Measurements from ENCODE around the gene CLASP2. TPM values are rescaled to one million over a fixed set of nuclear protein-coding genes. Genes with fewer than 3 reads are reported as not detected.
"Not testable (repeated sequence)": the region's sequence is repeated elsewhere in the genome, so short reads cannot be mapped to it uniquely, and the experiment has no call there.

Gene CLASP2
- total RNA-seq, result 75.8 TPM

DNA sequence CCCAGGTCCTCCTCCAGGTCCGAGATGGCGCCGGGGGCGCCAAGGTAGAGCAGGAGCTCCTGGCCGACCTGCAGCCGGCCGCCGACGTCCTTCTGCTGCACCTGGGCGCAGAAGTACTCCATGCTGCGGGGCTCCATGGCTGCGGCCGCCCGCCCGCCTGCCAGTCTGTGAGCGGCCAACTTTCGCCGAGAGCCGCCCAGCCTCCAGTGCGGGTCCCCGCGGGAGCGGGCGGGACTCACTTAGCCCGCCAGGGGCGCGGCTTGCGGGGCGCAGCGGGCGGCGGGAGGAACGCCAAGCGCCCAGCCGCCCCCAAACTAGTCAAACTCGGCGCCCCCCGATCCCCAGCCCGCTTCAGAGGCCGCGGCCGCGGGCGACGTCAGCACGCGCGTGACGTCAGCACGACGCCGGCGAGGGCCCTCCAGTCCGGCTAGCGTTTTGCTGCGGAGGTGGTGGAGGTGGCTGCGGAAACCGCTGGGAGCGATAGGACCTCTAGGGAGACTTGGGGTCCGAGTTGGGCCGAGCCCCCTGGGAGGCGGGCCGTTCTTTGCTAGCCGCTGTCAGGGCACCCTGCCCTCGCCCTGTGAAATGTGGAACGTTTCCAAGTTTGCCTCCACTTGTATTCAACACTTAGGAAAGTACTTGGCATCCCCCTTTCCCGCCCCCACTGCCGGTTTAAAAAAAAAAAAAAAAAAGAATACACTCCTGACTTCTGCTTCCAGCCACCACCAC lies at the start of gene CLASP2:
TSS of gene CLASP2 (minus strand) at position 389 of the 729 bp plus-strand sequence. CDS start at position 137, 252 bp downstream.
- Histone ChIP-seq H3K9me3 (no peaks in the 10 kb centered on the region), H3K27me3 (no peaks in the 10 kb centered on the region), H3K36me3 (no peaks in the 10 kb centered on the region), H3K4me3 (peak within 1 kb of the TSS; percentile 77 to 97), H3K4me1 (peaks cover 0 to 9% of the 10 kb centered on the region in 2 donors), H3K27ac (peak within 1 kb of the TSS; percentile 98 to 99)
- peak; percentile 69 to 95 for DNase-seq (ENCODE audit: low spot score in 2 of 2)
- TF ChIP-seq, protein P1, sequence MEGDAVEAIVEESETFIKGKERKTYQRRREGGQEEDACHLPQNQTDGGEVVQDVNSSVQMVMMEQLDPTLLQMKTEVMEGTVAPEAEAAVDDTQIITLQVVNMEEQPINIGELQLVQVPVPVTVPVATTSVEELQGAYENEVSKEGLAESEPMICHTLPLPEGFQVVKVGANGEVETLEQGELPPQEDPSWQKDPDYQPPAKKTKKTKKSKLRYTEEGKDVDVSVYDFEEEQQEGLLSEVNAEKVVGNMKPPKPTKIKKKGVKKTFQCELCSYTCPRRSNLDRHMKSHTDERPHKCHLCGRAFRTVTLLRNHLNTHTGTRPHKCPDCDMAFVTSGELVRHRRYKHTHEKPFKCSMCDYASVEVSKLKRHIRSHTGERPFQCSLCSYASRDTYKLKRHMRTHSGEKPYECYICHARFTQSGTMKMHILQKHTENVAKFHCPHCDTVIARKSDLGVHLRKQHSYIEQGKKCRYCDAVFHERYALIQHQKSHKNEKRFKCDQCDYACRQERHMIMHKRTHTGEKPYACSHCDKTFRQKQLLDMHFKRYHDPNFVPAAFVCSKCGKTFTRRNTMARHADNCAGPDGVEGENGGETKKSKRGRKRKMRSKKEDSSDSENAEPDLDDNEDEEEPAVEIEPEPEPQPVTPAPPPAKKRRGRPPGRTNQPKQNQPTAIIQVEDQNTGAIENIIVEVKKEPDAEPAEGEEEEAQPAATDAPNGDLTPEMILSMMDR (IDR thresholded peaks at IDR 0.05), result peak in 1 of 3 experiments; percentile 8
- intact Hi-C loops (cut with DNase I), result loop anchor here (2.0 to 10.0 kb wide), 4 partner anchors 69 to 606 kb away; partner anchors contain the start of genes CRTAP and UBP1

DNA sequence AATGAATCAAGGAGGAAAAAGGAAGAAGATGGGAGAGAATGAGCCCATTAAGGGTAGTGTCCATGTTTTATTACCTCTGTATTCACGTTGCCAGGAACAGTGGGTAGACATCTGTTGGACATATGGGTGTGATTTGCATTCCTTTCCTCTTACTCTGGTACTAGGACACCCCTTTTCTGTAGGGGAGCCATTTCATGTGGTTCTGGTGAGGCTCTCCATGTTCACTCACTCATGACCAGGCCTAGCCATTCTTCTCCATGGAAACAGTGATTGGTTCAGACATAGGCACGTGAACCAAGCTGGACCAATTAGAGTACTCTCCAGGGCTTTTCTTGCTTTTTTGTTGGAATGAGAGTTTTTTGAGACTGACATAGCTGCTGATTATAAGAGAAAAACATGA lies 40.8 kb upstream of the CLASP2 start:
- DNase-seq (ENCODE audit: low spot score in 2 of 2), result no peak
- no peaks in the 10 kb centered on the region for H3K9me3 ChIP-seq
- H3K27me3 ChIP-seq, result no peaks in the 10 kb centered on the region
- H3K4me1 ChIP-seq, result no peaks in the 10 kb centered on the region
- no peak overlapping the region for H3K4me3 ChIP-seq
- intact Hi-C loops (cut with DNase I), result no loop called here
- no peak overlapping the region for H3K27ac ChIP-seq
- TF ChIP-seq, protein P1 (IDR thresholded peaks at IDR 0.05), result no peak
- H3K36me3 ChIP-seq, result no peaks in the 10 kb centered on the region

DNA sequence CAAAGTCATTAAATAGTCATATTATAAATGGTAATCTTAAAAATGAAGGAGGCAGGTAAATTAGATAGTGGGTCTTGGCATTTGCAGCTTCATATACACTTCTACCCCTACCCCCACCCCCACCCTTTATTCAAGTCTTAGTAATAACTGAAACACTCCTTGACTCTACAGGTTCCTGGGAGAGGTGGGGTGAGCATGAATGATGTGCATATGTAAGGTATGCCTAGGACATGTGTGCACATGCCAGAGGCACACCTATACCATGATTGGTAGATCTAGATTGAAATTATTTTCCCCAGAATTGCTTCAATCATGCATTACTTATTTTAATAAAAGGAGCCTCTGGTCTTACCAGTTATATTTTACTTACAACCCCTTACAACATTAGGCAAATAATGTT lies 40.2 kb upstream of the CLASP2 start:
- TF ChIP-seq, protein P1 (IDR thresholded peaks at IDR 0.05), result no peak
- no peaks in the 10 kb centered on the region for H3K4me1 ChIP-seq
- H3K27me3 ChIP-seq, result no peaks in the 10 kb centered on the region
- no peaks in the 10 kb centered on the region for H3K36me3 ChIP-seq
- H3K27ac ChIP-seq, result no peak overlapping the region
- intact Hi-C loops (cut with DNase I), result no loop called here
- no peak for DNase-seq (ENCODE audit: low spot score in 2 of 2)
- no peak overlapping the region for H3K4me3 ChIP-seq
- no peaks in the 10 kb centered on the region for H3K9me3 ChIP-seq

DNA sequence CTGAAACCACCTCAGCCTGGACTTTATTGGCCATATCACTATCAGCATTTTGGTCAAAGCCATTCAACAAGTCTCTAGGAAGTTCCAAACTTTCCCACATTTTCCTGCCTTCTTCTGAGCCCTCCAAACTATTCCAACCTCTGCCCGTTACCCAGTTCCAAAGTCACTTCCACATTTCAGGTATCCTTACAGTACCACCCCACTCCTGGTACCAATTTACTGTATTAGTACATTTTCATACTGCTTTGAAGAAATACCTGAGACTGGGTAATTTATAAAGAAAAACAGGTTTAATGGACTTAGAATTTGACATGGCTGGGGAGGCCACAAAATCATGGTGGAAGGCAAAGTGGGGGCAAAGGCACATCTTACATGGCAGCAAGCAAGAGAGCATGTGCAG lies 36.3 kb upstream of the CLASP2 start:
- H3K9me3 ChIP-seq; intact Hi-C loops (cut with DNase I); H3K27me3 ChIP-seq; H3K36me3 ChIP-seq; DNase-seq (ENCODE audit: low spot score in 2 of 2); H3K4me3 ChIP-seq; H3K4me1 ChIP-seq; H3K27ac ChIP-seq: not testable (repeated sequence)

DNA sequence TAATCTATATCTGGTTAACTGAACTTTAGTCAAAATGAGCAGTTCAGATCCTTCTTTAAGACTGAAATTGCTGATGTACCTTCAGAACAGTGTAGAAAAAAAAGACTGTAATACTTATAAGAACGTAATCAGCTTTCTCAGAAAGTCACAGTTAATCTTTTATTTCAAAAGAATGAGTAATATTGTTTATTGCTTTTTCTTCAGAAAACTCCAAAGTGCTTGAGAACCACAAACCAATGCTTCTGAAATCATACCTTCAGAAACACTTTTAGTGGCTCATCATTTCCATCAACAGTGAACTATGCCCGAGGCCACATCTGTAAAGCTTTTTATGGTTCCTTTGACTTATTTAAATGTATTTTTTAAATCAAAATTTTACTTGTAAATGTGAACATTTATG lies 33.3 kb upstream of the CLASP2 start:
- H3K27ac ChIP-seq, result no peak overlapping the region
- peaks cover 0 to 4% of the 10 kb centered on the region in 2 donors for H3K4me1 ChIP-seq
- no peaks in the 10 kb centered on the region for H3K36me3 ChIP-seq
- H3K4me3 ChIP-seq, result no peak overlapping the region
- TF ChIP-seq, protein P1 (IDR thresholded peaks at IDR 0.05), result no peak
- intact Hi-C loops (cut with DNase I), result no loop called here
- no peaks in the 10 kb centered on the region for H3K9me3 ChIP-seq
- no peaks in the 10 kb centered on the region for H3K27me3 ChIP-seq
- DNase-seq (ENCODE audit: low spot score in 2 of 2), result no peak

DNA sequence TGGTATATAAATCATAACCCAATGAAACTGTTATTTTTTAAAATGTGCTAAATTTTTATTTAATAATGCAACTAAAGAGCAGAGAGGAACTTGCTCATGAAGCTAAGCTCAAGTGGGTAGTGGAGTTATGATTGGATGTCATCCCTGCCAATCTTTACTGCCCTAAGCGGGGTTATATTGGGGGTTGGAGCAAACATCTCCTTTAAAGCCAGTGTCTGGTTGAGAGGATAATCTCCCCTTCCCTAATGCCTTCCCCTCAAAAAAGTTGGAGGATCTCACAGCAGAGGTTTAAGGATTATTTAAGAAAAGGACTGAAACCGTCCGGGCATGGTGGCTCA lies 32.1 kb upstream of the CLASP2 start:
- no peaks in the 10 kb centered on the region for H3K27me3 ChIP-seq
- no peak overlapping the region for H3K4me3 ChIP-seq
- H3K9me3 ChIP-seq, result no peaks in the 10 kb centered on the region
- TF ChIP-seq, protein P1 (IDR thresholded peaks at IDR 0.05), result no peak
- DNase-seq (ENCODE audit: low spot score in 2 of 2), result no peak
- H3K4me1 ChIP-seq, result peaks cover 0 to 4% of the 10 kb centered on the region in 2 donors
- H3K27ac ChIP-seq, result no peak overlapping the region
- intact Hi-C loops (cut with DNase I), result no loop called here
- H3K36me3 ChIP-seq, result no peaks in the 10 kb centered on the region
